IMR-90 (cell line): ENCODE measurements around the gene SEC23A. TPM values are rescaled to one million over a fixed set of nuclear protein-coding genes. Genes with fewer than 3 reads are reported as not detected.
"Not testable (repeated sequence)": the region's sequence is repeated elsewhere in the genome, so short reads cannot be mapped to it uniquely, and the experiment has no call there.

Experiments used
- ATAC-seq: fragments of 200-7000 bp; cut with Tn5 transposase; 2 replicates; pipeline ENCODE4 v1.9.1; 2020; ENCODE audit warnings: low read depth, mild to moderate bottlenecking, moderate library complexity
- BruUV-seq: library from RNA; stranded (reverse); fragments of 400-500 nt; replicated peaks from 2 replicates; lab custom pipeline; 2021; lab: Mats Ljungman, UMichigan
- CTCF ChIA-PET: fragments of 300-600 bp; formaldehyde crosslinking; extraction: SDS; loops from one replicate; lab custom pipeline; 2021; ENCODE audit warnings: antibody characterized with exemption; lab: Yijun Ruan, JAX
- POLR2A ChIA-PET: fragments of 300-600 bp; sonication (Branson Sonifier 250); formaldehyde crosslinking; loops from one replicate; lab custom pipeline; 2022; ENCODE audit warnings: antibody characterized with exemption; ENCODE audit not compliant: unreplicated experiment; lab: Charles Lee
- DNase-seq: peaks from one replicate; pipeline ENCODE4 v3.0.0; 2013
- H2AFZ ChIP-seq: replicated peaks from 2 replicates; pipeline ENCODE3; 2013; ENCODE audit warnings: low read length, mild to moderate bottlenecking; ENCODE audit not compliant: poor library complexity
- H2AK5ac ChIP-seq: 2 replicates; pipeline ENCODE4 v1.6.1; 2013; ENCODE audit warnings: low read depth, low read length, inconsistent platforms
- H2AK9ac ChIP-seq: replicated peaks from 2 replicates; pipeline ENCODE3; 2013; ENCODE audit warnings: mild to moderate bottlenecking, low read depth, low read length, moderate library complexity; ENCODE audit not compliant: poor library complexity
- H2BK120ac ChIP-seq: 2 replicates; pipeline ENCODE4 v1.6.1; 2013; ENCODE audit warnings: low read depth, low read length, inconsistent platforms
- H2BK15ac ChIP-seq: 3 replicates; pipeline ENCODE4 v1.6.1; 2013; ENCODE audit warnings: low read depth, low read length, inconsistent platforms
- H2BK20ac ChIP-seq: 2 replicates; pipeline ENCODE4 v1.6.1; 2013; ENCODE audit warnings: low read depth, mild to moderate bottlenecking, inconsistent platforms, low read length, moderate library complexity
- H2BK5ac ChIP-seq: 2 replicates; pipeline ENCODE4 v1.6.1; 2013; ENCODE audit warnings: mild to moderate bottlenecking, low read depth, low read length, inconsistent platforms; ENCODE audit not compliant: poor library complexity, severe bottlenecking
- H3K14ac ChIP-seq: replicated peaks from 2 replicates; pipeline ENCODE4 v1.6.1; 2013; ENCODE audit warnings: low read depth, low read length, inconsistent platforms
- H3K18ac ChIP-seq: 2 replicates; pipeline ENCODE4 v1.6.1; 2013; ENCODE audit warnings: low read depth, low read length, control low read depth
- H3K23ac ChIP-seq: 2 replicates; pipeline ENCODE4 v1.6.1; 2013; ENCODE audit warnings: low read depth, low read length, inconsistent platforms
- H3K27ac ChIP-seq: 2 replicates; pipeline ENCODE4 v1.5.1; 2013; ENCODE audit warnings: mild to moderate bottlenecking, control low read depth, low read length; ENCODE audit not compliant: insufficient read depth
- H3K27me3 ChIP-seq: 2 replicates; pipeline ENCODE4 v1.6.1; 2013; ENCODE audit warnings: low read length; ENCODE audit not compliant: control insufficient read depth, insufficient read depth
- H3K36me3 ChIP-seq: 2 replicates; pipeline ENCODE4 v1.6.1; 2013; ENCODE audit warnings: low read length, mixed read lengths; ENCODE audit not compliant: control insufficient read depth, insufficient read depth
- H3K4ac ChIP-seq: 2 replicates; pipeline ENCODE4 v1.6.1; 2013; ENCODE audit warnings: low read depth, low read length, inconsistent platforms
- H3K4me1 ChIP-seq: 2 replicates; pipeline ENCODE4 v1.6.1; 2013; ENCODE audit warnings: low read length, mixed read lengths; ENCODE audit not compliant: control insufficient read depth, insufficient read depth
- H3K4me2 ChIP-seq: 2 replicates; pipeline ENCODE4 v1.6.1; 2013; ENCODE audit warnings: low read depth, mild to moderate bottlenecking, control low read depth, low read length, moderate library complexity
- H3K4me3 ChIP-seq: 2 replicates; pipeline ENCODE4 v1.5.1; 2013; ENCODE audit warnings: low read depth, mild to moderate bottlenecking, control low read depth, low read length, moderate library complexity; ENCODE audit not compliant: insufficient read depth
- H3K56ac ChIP-seq: 2 replicates; pipeline ENCODE4 v1.6.1; 2013; ENCODE audit warnings: low read length, inconsistent platforms; ENCODE audit not compliant: insufficient read depth; ENCODE audit errors: extremely low read depth
- H3K79me1 ChIP-seq, 2 experiments: 2 replicates each; pipeline ENCODE4 v1.6.1; 2013; ENCODE audit warnings: low read length in 2 of 2, inconsistent platforms in 1 of 2, low read depth in 1 of 2
- H3K9ac ChIP-seq: 2 replicates; pipeline ENCODE4 v1.6.1; 2013; ENCODE audit warnings: low read depth, low read length, control low read depth
- H3K9me1 ChIP-seq: 2 replicates; pipeline ENCODE4 v1.6.1; 2013; ENCODE audit warnings: low read length, inconsistent platforms; ENCODE audit not compliant: insufficient read depth
- H3K9me3 ChIP-seq: 2 replicates; pipeline ENCODE4 v1.6.1; 2013; ENCODE audit warnings: low read length; ENCODE audit not compliant: control insufficient read depth, insufficient read depth
- H4K20me1 ChIP-seq: 2 replicates; pipeline ENCODE4 v1.6.1; 2013; ENCODE audit warnings: low read length, inconsistent platforms; ENCODE audit not compliant: insufficient read depth
- H4K5ac ChIP-seq: 2 replicates; pipeline ENCODE4 v1.6.1; 2013; ENCODE audit warnings: mild to moderate bottlenecking, low read depth, low read length, control low read depth
- H4K8ac ChIP-seq, 2 experiments: 2 replicates each; pipeline ENCODE4 v1.6.1; 2013; ENCODE audit warnings: low read depth in 2 of 2, low read length in 2 of 2, control low read depth in 1 of 2, inconsistent platforms in 1 of 2
- H4K91ac ChIP-seq: 2 replicates; pipeline ENCODE4 v1.6.1; 2013; ENCODE audit warnings: low read depth, low read length, inconsistent platforms; ENCODE audit not compliant: insufficient read depth
- CEBPB ChIP-seq: IDR thresholded peaks from 2 replicates; pipeline ENCODE4 v1.6.1; 2012; ENCODE audit warnings: low read depth, low read length, improper control_type of control experiment
- NFE2L2 ChIP-seq: fragments of 150-350 bp; IDR thresholded peaks from 2 replicates; pipeline ENCODE4 v1.6.1; 2016; ENCODE audit warnings: low read depth, mild to moderate bottlenecking, low read length
- RAD21 ChIP-seq: IDR thresholded peaks from 2 replicates; pipeline ENCODE4 v1.6.1; 2012; ENCODE audit warnings: low read length, improper control_type of control experiment
- WGBS, 2 experiments: methylation state at CpG; one replicate each; pipeline versions ENCODE4 v1.1.5 to v1.1.7; 2013; ENCODE audit warnings: missing lambda C conversion rate in 2 of 2; ENCODE audit not compliant: insufficient read length in 1 of 2; ENCODE audit errors: extremely low coverage in 2 of 2; 5-methylcytosine and 5-hydroxymethylcytosine counted together
- dilution Hi-C: fragments of 300-500 bp; cut with HindIII; formaldehyde crosslinking; loops from one replicate; pipeline ENCODE4 v1.14.3; 2018; ENCODE audit warnings: low sequenced_read_pairs; ENCODE audit not compliant: unreplicated experiment
- in situ Hi-C: fragments of 300-500 bp; cut with MboI; formaldehyde crosslinking; loops from 3 replicates; pipeline ENCODE4 v1.14.3; 2019; ENCODE audit warnings: low sequenced_read_pairs, inconsistent platforms, mixed read lengths
- intact Hi-C: fragments of 100-400 bp; cut with micrococcal nuclease; formaldehyde crosslinking; loops from 2 replicates; pipeline ENCODE4 v1.10.0; 2022
- polyA plus RNA-seq, 3 experiments: library from polyadenylated mRNA; depleted of rRNA; stranded (reverse); fragments of >200 nt; gene quantifications; 2 replicates each; pipeline ENCODE4 v1.2.3, GENCODE V29; 2012; ENCODE audit warnings: low replicate concordance in 1 of 3
- total RNA-seq: library from RNA; depleted of rRNA; stranded (reverse); fragments of >200 nt; gene quantifications from 2 replicates; pipeline ENCODE4 v1.2.3, GENCODE V29; 2012

Gene SEC23A
- total and polyA plus RNA-seq, 2 of the 4 experiments (the other 2 are of a cell fraction) = 141 to 609 TPM

- Histone ChIP-seq H3K4ac (no peak overlapping the region), H3K4me3 (no peak overlapping the region), H2AK5ac (no peak overlapping the region), H3K14ac (no peak overlapping the region), H2AFZ (no peak overlapping the region), H4K8ac (no peak overlapping the region), H3K4me2 (no peak overlapping the region), H2AK9ac (no peak overlapping the region), H3K9me1 (no peaks in the 10 kb centered on the region), H3K9me3 (no peaks in the 10 kb centered on the region), H2BK20ac (no peak overlapping the region), H3K79me1 (peaks cover 15 to 30% of the 10 kb centered on the region in 2 experiments), H3K27ac (no peak overlapping the region), H3K36me3 (peaks cover 37% of the 10 kb centered on the region), H3K9ac (no peak overlapping the region), H3K4me1 (no peaks in the 10 kb centered on the region), H4K91ac (no peak overlapping the region), H3K18ac (no peak overlapping the region), H3K56ac (no peak overlapping the region), H4K20me1 (peaks cover 11% of the 10 kb centered on the region; the same call in 1 of the 2 replicates), H2BK15ac (no peak overlapping the region), H2BK120ac (no peak overlapping the region), H4K5ac (no peak overlapping the region), H2BK5ac (no peak overlapping the region), H3K27me3 (no peaks in the 10 kb centered on the region), H3K23ac (no peak overlapping the region)
- intact Hi-C loops (no loop called here), in situ Hi-C loops (no loop called here), dilution Hi-C loops (no loop called here)
- TF ChIP-seq RAD21 (no peak), NFE2L2 (no peak), CEBPB (peak; percentile 50)
- BruUV-seq = no TSS peak
- CTCF ChIA-PET = no interaction called here
- ATAC-seq (no peak), DNase-seq (no peak)
- WGBS, 2 experiments = 100% methylated on average over 3 of the region's 5 CpGs; no CpG with 5 or more reads in 1 of the 2 experiments
- POLR2A ChIA-PET = no interaction called here
These were observed 33.1 kb downstream of the SEC23A start for GRCh38 chr14:39069923-39070322.

DNA sequence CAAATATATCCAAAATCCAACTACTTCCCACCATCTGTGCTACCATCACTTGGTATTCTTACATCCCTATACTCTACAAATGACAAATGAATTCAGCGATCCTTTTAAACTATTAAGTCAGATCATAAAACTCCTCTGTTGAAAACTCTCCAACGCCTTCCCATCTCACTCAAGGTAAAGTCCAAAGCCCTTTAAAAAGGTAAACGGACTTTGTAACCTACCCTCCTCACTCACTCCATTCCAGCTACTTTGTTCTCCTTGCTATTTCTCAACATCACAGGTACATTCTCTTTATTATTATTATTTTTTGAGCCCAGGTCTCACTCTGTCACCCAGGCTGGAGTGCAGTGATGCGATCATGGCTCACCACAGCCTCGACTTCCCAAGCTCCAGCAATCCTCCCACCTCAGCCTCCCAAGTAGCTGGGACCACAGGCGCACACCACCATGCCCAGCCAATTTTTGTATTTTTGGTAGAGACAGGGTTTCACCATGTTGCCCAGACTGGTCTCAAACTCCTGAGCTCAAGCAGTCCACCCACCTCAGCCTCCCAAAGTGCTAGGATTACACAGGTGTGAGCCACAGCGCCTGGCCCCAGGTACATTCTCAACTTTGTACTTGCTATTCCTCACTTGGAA, 33.7 kb downstream of the SEC23A start:
- peaks cover 11% of the 10 kb centered on the region; the same call in 1 of the 2 replicates for H4K20me1 ChIP-seq
- H3K4ac ChIP-seq, in situ Hi-C loops, H3K9me1 ChIP-seq, dilution Hi-C loops, POLR2A ChIA-PET, H3K27ac ChIP-seq, H3K18ac ChIP-seq, DNase-seq, H4K8ac ChIP-seq, H2BK120ac ChIP-seq, ATAC-seq, BruUV-seq, H3K27me3 ChIP-seq, H2AK5ac ChIP-seq, H3K4me3 ChIP-seq, H2BK15ac ChIP-seq, H3K9ac ChIP-seq, H3K23ac ChIP-seq, H3K14ac ChIP-seq, H3K4me1 ChIP-seq, intact Hi-C loops, H3K4me2 ChIP-seq, H2BK5ac ChIP-seq, H2AFZ ChIP-seq, H4K5ac ChIP-seq, H2AK9ac ChIP-seq, H3K9me3 ChIP-seq, CTCF ChIA-PET, H2BK20ac ChIP-seq, H4K91ac ChIP-seq, H3K56ac ChIP-seq: not testable (repeated sequence)
- peaks cover 15 to 30% of the 10 kb centered on the region in 2 experiments for H3K79me1 ChIP-seq
- WGBS, 2 experiments = 100% methylated on average over 2 of the region's 7 CpGs; no CpG with 5 or more reads in 1 of the 2 experiments
- peaks cover 38% of the 10 kb centered on the region for H3K36me3 ChIP-seq
